GM23338 (cell line): ENCODE measurements around the gene WASL. TPM values are rescaled to one million over a fixed set of nuclear protein-coding genes. Genes with fewer than 3 reads are reported as not detected.

Experiments
- ATAC-seq: fragments of 200-7000 bp; cut with Tn5 transposase; 3 replicates; pipeline ENCODE4 v1.9.1; 2020
- DNase-seq: peaks from one replicate; pipeline ENCODE4 v3.0.0-alpha.2; 2015; ENCODE audit warnings: low spot score
- H2AFZ ChIP-seq: fragments of 200-600 bp; sonication (generic); 2 replicates; pipeline ENCODE4 v1.8.0; 2016; ENCODE audit warnings: antibody characterized with exemption, mild to moderate bottlenecking, moderate library complexity
- H3F3A ChIP-seq: fragments of 200-600 bp; sonication (generic); replicated peaks from 2 replicates; pipeline ENCODE4 v1.8.0; 2017; ENCODE audit warnings: antibody characterized with exemption, mixed run types, low read depth
- H3K27ac ChIP-seq: fragments of 200-600 bp; sonication (generic); 2 replicates; pipeline ENCODE4 v1.6.1; 2016; ENCODE audit warnings: low read depth
- H3K27me3 ChIP-seq: fragments of 200-600 bp; sonication (generic); 2 replicates; pipeline ENCODE4 v1.8.0; 2016; ENCODE audit warnings: mild to moderate bottlenecking, mixed run types, moderate library complexity; ENCODE audit not compliant: insufficient read depth
- H3K36me3 ChIP-seq: fragments of 200-600 bp; sonication (generic); 2 replicates; pipeline ENCODE4 v1.8.0; 2016; ENCODE audit warnings: mild to moderate bottlenecking; ENCODE audit not compliant: insufficient read depth
- H3K4me1 ChIP-seq: fragments of 200-600 bp; sonication (generic); 2 replicates; pipeline ENCODE4 v1.8.0; 2016; ENCODE audit warnings: mild to moderate bottlenecking, moderate library complexity; ENCODE audit not compliant: insufficient read depth
- H3K4me2 ChIP-seq: fragments of 200-600 bp; sonication (generic); 2 replicates; pipeline ENCODE4 v1.7.1; 2017; ENCODE audit warnings: mixed run types
- H3K4me3 ChIP-seq: fragments of 200-600 bp; sonication (generic); 2 replicates; pipeline ENCODE4 v1.6.1; 2016; ENCODE audit warnings: mixed run types
- H3K79me2 ChIP-seq: fragments of 200-600 bp; sonication (generic); replicated peaks from 2 replicates; pipeline ENCODE4 v1.8.0; 2017; ENCODE audit warnings: mild to moderate bottlenecking; ENCODE audit not compliant: insufficient read depth
- H3K9me2 ChIP-seq: fragments of 200-600 bp; sonication (generic); 2 replicates; pipeline ENCODE4 v1.8.0; 2017; ENCODE audit not compliant: insufficient read depth
- H4K20me1 ChIP-seq: fragments of 200-600 bp; sonication (generic); replicated peaks from 2 replicates; pipeline ENCODE4 v1.8.0; 2017; ENCODE audit warnings: mild to moderate bottlenecking; ENCODE audit not compliant: insufficient read depth
- H3K27ac Mint-ChIP-seq: 2 replicates; pipeline ENCODE4 v1.8.0; 2020; ENCODE audit warnings: inconsistent platforms, mild to moderate bottlenecking, moderate library complexity, mixed read lengths
- H3K27me3 Mint-ChIP-seq: 3 replicates; pipeline ENCODE4 v1.8.0; 2022; ENCODE audit warnings: low read depth, mild to moderate bottlenecking, moderate library complexity, mixed read lengths, inconsistent platforms; ENCODE audit not compliant: insufficient read depth, poor library complexity
- H3K36me3 Mint-ChIP-seq: 3 replicates; pipeline ENCODE4 v1.8.0; 2021; ENCODE audit warnings: low read depth, mild to moderate bottlenecking, inconsistent platforms, moderate library complexity, mixed read lengths
- H3K4me1 Mint-ChIP-seq: 3 replicates; pipeline ENCODE4 v1.8.0; 2020; ENCODE audit warnings: mild to moderate bottlenecking, inconsistent platforms, mixed read lengths
- H3K4me3 Mint-ChIP-seq: 3 replicates; pipeline ENCODE4 v1.8.0; 2021; ENCODE audit warnings: moderate library complexity, mild to moderate bottlenecking, inconsistent platforms, mixed read lengths
- H3K9me3 Mint-ChIP-seq: 3 replicates; pipeline ENCODE4 v1.8.0; 2020; ENCODE audit warnings: moderate library complexity, mild to moderate bottlenecking, inconsistent platforms, mixed read lengths
- CREB1 ChIP-seq: fragments of 250-450 bp; sonication (Bioruptor Pico); IDR thresholded peaks from 2 replicates; pipeline ENCODE4 v1.5.0; 2020; ENCODE audit warnings: low read depth, mild to moderate bottlenecking, moderate library complexity
- CTCF ChIP-seq, 2 experiments: fragments of 200-600 bp in 1 of 2; sonication (generic) in 1 of 2; conservative IDR thresholded peaks; 2 replicates each; pipeline versions ENCODE4 v1.5.1 to v1.6.1; 2016 to 2017; ENCODE audit warnings: antibody characterized with exemption in 2 of 2, low read depth in 2 of 2, mild to moderate bottlenecking in 2 of 2, moderate library complexity in 1 of 2
- EZH2 ChIP-seq: fragments of 200-600 bp; sonication (generic); IDR thresholded peaks from one replicate; pipeline ENCODE4 v1.8.0; 2017; ENCODE audit warnings: antibody characterized with exemption, mild to moderate bottlenecking, low read depth; ENCODE audit not compliant: unreplicated experiment
- polyA plus RNA-seq: library from polyadenylated mRNA; unstranded; fragments of >200 nt; fragmentation: Nextera tagmentation; extraction: Ambion mirVana; gene quantifications from 2 replicates; pipeline ENCODE4 v1.2.1, GENCODE V29; 2016
- total RNA-seq: library from RNA; depleted of rRNA; stranded (reverse); fragments of >200 nt; shearing (Covaris generic); gene quantifications from 2 replicates; pipeline ENCODE4 v1.2.3, GENCODE V29; 2014
- TF ChIP-seq, protein P1 (sequence below): fragments of 250-450 bp; sonication (Bioruptor Pico); IDR thresholded peaks from 2 replicates; pipeline ENCODE4 v1.5.0; 2020; ENCODE audit warnings: mild to moderate bottlenecking, moderate library complexity

WASL gene
- total and polyA plus RNA-seq, 2 experiments from 2014 or later: 36.4 to 45.3 TPM

DNA sequence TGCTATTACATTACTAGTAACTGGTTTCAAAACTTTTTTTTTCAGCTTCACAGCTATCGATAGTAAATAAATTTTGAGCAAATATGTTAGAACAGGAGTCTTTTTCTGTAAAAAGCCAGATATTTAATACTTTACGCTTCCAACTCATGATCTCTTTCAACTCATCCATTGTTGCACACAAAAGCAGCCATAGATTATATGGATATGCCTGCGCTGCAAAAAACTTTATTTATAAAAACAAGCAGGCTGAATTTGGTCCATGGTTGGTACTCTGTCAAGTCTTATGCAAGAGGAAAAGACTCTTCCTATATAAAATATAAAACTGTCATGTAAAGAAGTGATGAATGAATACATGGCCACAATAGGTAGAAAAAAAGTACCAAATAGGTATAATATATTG lies 31.1 kb downstream of the WASL start (continued):
- TF ChIP-seq, protein P1, sequence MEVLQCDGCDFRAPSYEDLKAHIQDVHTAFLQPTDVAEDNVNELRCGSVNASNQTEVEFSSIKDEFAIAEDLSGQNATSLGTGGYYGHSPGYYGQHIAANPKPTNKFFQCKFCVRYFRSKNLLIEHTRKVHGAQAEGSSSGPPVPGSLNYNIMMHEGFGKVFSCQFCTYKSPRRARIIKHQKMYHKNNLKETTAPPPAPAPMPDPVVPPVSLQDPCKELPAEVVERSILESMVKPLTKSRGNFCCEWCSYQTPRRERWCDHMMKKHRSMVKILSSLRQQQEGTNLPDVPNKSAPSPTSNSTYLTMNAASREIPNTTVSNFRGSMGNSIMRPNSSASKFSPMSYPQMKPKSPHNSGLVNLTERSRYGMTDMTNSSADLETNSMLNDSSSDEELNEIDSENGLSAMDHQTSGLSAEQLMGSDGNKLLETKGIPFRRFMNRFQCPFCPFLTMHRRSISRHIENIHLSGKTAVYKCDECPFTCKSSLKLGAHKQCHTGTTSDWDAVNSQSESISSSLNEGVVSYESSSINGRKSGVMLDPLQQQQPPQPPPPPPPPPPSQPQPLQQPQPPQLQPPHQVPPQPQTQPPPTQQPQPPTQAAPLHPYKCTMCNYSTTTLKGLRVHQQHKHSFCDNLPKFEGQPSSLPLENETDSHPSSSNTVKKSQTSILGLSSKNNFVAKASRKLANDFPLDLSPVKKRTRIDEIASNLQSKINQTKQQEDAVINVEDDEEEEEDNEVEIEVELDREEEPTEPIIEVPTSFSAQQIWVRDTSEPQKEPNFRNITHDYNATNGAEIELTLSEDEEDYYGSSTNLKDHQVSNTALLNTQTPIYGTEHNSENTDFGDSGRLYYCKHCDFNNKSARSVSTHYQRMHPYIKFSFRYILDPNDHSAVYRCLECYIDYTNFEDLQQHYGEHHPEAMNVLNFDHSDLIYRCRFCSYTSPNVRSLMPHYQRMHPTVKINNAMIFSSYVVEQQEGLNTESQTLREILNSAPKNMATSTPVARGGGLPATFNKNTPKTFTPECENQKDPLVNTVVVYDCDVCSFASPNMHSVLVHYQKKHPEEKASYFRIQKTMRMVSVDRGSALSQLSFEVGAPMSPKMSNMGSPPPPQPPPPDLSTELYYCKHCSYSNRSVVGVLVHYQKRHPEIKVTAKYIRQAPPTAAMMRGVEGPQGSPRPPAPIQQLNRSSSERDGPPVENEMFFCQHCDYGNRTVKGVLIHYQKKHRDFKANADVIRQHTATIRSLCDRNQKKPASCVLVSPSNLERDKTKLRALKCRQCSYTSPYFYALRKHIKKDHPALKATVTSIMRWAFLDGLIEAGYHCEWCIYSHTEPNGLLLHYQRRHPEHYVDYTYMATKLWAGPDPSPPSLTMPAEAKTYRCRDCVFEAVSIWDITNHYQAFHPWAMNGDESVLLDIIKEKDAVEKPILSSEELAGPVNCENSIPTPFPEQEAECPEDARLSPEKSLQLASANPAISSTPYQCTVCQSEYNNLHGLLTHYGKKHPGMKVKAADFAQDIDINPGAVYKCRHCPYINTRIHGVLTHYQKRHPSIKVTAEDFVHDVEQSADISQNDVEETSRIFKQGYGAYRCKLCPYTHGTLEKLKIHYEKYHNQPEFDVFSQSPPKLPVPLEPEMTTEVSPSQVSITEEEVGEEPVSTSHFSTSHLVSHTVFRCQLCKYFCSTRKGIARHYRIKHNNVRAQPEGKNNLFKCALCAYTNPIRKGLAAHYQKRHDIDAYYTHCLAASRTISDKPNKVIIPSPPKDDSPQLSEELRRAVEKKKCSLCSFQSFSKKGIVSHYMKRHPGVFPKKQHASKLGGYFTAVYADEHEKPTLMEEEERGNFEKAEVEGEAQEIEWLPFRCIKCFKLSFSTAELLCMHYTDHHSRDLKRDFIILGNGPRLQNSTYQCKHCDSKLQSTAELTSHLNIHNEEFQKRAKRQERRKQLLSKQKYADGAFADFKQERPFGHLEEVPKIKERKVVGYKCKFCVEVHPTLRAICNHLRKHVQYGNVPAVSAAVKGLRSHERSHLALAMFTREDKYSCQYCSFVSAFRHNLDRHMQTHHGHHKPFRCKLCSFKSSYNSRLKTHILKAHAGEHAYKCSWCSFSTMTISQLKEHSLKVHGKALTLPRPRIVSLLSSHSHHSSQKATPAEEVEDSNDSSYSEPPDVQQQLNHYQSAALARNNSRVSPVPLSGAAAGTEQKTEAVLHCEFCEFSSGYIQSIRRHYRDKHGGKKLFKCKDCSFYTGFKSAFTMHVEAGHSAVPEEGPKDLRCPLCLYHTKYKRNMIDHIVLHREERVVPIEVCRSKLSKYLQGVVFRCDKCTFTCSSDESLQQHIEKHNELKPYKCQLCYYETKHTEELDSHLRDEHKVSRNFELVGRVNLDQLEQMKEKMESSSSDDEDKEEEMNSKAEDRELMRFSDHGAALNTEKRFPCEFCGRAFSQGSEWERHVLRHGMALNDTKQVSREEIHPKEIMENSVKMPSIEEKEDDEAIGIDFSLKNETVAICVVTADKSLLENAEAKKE: no peak
- no peak for TF ChIP-seq EZH2

DNA sequence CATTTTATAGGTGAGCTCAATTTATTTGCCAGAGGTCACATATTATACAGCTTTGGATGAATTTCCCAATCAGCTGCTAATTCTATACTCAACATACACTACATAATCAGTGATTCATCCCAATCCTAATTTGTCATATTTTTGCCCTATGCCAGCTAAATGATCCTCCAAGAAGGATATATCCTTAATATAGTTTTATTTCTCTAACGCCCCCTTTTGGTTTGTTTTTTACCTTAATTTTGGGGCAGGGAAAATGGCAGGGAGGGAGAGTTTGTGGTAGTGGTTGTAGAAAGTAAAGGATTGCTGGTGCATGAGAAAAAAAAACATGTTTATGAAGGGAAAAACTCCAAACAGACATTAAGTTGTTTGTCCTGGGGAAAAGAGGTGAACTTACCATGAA lies 31.9 kb downstream of the WASL start:
- Histone ChIP-seq H3K79me2 (peaks cover 100% of the 10 kb centered on the region), H3K27me3 (no peaks in the 10 kb centered on the region), H3K27ac (no peak overlapping the region), H3K4me3 (no peak overlapping the region), H2AFZ (no peak overlapping the region), H3K4me1 (peaks cover 11% of the 10 kb centered on the region), H3F3A (no peaks in the 10 kb centered on the region), H3K9me2 (no peaks in the 10 kb centered on the region), H3K36me3 (no peaks in the 10 kb centered on the region), H3K4me2 (no peak overlapping the region), H4K20me1 (peaks cover 24% of the 10 kb centered on the region)
- ATAC-seq (no peak), DNase-seq (peak; percentile 38)
- Mint-ChIP-seq H3K4me3 (no peak overlapping the region), H3K4me1 (peaks cover 29% of the 10 kb centered on the region), H3K36me3 (peaks cover 14% of the 10 kb centered on the region; the same call in 2 of the 3 replicates), H3K27me3 (peaks cover 3% of the 10 kb centered on the region), H3K9me3 (no peaks in the 10 kb centered on the region), H3K27ac (no peak overlapping the region)
- TF ChIP-seq CREB1 (CRISPR knock-in tag): no peak
- TF ChIP-seq CTCF (conservative IDR thresholded peaks at IDR 0.05; ENCODE audit: low read depth in 2 of 2): peak; percentile 37 to 59; a peak in 3 of 4 replicates
